DLD1 (cell line): ENCODE results near the gene CACNG1.

Experiments
- in situ Hi-C: cut with HindIII; loops from 2 replicates; pipeline ENCODE4 v1.10.0; 2017; ENCODE audit warnings: low sequenced_read_pairs

Gene CACNG1

DNA sequence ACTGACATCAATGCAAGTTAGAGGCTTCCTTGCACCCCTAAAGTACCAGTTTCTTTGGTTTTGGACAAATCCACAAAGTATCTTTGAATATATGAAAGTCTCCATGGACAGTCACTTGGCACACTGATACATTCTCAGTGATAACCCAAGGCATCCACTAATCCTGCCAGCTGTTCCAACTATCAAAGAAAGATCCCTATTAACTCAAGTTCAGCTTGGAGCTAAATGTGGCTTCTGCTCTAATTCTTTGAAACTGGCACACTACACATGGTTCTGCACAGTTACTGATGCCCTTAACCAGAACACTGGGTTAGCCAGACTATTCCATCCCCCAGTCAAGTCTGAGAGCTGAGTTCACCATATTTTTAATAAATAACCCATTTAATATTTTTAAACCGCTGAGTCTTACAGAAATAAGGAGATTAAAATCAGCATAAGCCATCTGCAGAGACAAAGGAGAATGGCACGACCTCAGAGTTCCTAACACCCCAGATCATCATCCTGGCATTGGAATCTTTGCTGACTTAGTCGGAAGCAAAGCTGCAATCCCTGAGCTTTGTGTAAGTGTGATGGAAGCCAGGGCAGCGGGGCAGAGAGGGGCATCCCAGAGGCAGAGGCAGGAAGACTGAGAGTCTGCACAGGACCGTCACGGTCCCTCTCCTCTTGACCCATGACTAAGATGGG, 6.3 kb downstream of the CACNG1 start:
- in situ Hi-C loops: no loop called here

DNA sequence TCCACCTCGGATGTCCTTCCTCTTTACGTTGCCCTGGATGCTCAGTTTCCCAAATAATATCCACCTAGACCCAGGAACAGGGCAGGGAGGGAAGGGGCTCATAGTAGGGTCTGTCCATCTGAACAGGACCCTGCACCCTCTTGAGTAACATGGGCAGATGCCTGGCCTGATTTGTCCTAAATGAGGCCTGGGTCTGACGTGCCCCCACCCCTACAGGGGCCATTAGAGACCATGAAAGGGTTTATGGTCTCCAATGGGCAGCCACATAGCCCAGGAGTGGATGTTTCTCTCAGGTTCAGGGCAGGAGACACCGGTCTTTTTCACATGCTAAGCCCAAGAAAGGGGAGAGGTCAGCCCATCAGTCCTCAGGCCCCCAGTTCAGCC, 6.8 kb downstream of the CACNG1 start:
- in situ Hi-C loops: no loop called here

DNA sequence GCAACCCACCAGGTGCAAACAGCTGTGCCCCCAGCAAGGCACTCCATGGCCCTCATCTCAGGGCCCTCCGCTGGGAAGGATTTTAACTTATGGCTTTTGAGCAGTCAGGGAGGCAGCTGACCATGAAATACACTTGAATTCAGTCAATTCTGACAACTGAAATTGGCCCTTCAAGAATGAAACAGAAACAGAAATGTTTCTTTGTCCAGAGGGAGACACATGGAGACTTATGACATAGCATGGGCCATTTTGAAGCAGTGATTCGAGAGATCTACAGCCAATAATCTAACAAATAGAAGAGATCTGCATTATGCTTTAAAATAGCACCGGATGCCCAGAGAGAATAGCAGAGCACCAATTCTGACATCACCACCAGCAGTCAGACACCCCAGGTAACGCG, 7.5 kb downstream of the CACNG1 start:
- in situ Hi-C loops: no loop called here

DNA sequence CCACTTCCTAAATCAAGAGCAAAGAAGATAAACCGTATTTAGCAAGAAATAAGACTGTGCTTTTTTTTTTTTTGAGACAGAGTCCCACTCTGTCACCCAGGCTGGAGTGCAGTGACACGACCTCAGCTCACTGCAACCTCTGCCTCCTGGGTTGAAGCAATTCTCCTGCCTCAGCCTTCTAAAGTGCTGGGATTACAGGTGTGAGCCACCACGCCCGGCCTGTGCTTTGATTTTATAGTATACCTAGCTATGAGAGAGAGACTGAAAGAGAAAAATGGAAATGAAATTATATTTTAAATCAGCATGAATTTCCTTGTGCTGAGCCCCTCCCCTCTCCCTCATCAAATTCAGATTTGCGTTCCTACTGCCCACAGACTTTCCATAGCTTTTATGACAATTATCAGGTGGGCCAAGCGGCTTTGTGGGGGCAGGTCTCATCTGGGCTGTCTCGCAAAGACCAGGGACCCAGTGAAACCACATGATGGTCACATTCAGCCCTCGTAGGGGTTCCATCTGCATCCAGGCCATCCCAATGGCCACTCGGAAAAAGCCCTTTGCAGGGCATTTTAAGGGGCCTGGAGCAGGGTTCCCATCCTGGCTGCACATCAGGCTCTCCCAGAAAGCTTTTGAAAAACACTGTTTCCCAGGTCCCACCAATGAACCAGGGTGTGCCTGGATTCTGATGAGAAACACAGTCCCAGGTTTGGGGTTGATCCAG, 8.5 kb downstream of the CACNG1 start:
- in situ Hi-C loops: no loop called here

DNA sequence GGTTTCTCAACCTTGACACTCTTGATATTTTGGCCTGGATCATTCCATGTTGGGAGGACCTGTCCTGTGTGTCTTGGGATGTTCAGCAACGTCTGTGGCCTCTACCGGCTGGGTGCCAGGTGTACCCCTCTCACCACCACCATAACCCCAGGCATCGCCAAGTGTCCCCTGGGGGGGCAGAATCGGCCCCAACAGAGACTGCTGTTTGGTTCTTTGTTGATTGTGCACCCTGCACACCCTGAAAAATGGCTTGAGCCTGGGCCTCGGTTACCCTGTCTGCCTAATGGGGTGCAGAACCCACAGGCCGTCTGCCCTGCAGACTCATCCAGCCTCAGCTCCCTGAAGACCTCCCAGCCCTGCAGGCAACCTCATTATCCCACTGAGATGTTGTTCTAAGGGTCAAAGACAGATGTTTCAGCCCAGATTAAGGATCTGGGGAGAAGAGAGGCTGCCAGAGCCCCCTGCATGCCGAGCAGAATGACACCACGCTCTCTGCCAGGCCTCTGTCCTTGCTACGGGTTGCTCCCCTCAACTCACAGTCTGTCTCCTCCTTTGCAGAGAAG, 9.2 kb downstream of the CACNG1 start:
- in situ Hi-C loops: no loop called here

DNA sequence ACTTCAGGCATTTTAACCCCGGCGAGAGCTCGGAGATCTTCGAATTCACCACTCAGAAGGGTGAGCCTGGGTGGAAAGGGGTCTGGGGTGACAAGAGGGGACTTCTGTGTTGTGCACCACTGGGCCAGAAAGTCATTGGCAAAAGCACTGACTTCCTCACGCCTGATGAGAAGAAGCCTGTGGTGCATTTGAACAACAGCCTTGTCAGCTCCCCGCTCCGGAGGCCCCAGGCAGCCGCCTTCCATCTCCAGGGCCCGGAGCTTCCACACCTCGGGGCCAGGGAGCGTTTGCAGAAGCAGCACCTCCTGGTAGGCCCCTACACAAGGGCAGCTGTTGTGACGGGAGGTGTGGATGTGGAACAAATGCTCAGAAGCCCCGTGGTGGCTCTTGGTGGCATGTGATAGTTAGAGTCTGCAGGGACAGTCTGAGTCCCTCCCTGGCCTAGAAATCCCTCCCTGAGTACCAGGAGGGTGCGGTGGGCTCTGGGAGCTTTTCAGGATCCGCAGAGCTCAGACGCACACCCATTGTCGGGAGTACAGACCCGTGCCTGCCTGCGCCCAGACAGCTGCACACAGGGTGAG, 9.7 kb downstream of the CACNG1 start:
- in situ Hi-C loops: no loop called here

DNA sequence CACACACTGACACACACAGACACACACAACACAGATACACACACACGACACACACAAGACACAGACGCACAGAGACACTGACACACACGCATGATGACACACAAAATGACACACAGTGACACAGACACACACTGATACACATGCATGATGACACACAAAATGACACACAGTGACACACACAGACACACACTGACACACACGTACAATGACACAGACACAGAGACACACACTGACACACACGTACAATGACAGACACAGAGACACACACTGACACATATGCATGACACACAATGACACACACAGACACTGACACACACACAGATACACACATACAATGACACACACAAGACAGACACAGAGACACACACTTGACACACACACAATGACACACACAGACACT, 10.3 kb downstream of the CACNG1 start:
- in situ Hi-C loops: no loop called here

DNA sequence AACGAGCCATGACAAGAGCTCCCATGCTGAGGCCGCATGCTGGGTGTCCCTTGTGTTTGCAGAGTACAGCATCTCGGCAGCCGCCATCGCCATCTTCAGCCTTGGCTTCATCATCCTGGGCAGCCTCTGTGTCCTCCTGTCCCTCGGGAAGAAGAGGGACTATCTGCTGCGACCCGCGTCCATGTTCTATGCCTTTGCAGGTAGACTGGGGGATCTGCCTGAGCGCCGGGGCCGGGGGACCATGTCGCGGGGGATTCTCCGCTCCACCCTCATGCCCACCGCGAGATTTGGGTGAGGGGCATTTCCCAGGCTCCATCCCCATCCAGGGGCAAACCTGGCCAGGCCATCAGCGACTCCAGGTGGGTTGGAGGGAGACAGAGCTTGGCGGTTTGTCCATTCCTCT, 10.7 kb downstream of the CACNG1 start:
- in situ Hi-C loops: no loop called here

DNA sequence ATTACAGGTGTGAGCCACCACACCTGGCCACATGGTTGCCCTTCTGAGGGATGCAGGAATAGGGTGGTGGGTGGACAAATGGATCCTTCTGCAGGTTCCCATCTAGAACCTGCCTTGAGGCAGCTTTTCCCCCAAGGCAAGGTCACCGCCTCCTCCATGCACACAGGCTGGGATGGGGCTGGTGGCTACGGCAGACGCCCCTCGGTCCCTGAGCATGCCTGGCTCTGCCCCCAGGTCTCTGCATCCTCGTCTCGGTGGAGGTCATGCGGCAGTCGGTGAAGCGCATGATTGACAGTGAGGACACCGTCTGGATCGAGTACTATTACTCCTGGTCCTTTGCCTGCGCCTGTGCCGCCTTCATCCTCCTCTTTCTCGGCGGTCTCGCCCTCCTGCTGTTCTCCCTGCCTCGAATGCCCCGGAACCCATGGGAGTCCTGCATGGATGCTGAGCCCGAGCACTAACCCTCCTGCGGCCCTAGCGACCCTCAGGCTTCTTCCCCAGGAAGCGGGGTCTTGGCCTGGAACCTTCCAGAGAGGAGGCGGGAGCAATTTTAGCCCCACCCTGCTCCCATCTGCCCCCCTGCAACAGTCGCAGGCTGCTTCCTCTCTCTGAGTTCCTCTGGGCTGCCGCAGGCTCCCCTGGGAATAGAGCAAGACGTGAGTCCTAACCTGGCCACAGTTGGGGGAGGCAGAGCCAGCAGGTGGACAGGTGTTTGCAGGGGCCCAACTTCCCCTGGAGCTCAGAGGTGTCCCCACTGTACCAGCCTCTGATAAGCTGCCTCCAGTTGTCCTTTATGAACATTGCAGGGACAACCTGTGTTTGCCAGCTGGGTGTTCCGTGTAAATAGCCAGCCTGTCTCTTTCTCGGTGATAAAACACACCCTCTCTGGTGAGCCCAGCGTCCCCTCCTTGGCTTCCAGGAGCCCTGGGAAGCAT, 11.7 kb downstream of the CACNG1 start:
- in situ Hi-C loops: no loop called here

DNA sequence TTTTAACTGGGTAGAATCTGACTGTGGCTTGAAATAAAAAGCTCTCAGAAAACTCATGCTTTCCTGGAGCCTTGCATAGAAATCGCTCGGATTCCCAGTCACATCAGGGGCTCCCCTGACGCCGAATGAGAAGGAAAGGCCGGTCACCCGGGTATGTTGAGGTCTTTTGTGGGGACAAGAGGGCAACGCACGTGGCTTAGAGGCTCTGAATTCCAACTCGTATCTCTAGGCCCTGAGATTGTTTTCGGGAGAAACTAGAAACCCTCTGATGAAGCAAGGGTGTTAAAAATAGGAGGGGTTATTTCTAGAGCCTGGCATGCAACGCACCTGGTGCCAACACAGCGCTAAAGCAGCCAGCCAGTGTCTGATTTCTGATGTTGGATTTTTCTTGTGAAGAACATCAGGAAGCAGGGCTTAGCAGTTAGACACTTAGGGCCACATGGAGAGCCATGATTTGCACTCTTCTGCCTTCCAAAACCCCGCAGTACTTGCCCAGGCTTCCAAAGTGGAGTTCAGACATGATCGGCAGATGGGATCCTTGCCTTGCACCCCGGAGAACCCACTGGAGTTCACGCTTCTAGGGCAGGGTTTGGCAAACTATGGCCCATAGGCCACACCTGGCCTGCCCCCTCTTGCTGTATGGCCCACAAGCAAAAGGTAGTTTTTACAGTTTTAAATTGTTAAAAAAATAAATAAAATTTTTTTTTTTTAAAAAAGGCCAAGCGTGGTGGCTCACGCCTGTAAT, 12.6 kb downstream of the CACNG1 start:
- in situ Hi-C loops: no loop called here

DNA sequence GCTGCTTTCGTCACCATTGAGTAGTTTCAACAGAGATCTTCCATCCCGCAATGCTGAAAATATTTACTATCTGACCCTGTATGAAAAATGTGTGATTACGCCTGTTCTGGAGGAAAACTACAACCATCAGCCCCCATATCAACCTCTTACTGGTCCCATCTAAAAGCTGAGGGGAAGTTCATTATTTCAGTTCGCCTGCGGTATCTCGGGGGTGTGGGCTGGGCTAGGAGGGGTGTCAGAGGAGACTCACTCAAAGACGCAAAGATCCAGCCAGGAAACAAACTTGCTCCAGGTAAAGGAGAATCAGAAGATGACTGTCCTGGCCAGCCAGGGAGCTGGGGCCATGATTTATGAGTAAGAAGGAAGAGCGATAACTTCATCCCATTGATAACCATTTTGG, 13.7 kb downstream of the CACNG1 start:
- in situ Hi-C loops: no loop called here

DNA sequence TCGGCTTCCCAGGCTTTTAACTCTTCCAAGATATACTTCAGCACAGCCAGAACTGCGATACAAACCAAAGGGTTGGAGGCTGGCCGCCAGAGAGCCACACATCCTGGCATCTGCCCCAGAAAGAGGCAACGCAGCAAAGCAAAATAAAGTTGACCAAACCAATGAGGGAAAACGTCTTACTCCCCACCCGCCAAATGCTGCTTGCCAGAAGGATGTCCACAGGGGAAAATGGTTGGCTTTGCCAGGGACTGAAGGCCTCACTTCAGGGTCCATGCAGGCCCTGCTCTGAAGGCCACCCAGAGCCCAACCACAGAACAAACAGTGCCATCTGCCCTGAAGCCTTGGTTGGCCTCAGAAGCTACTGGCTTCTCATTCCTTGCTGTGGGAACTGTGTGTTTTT, 15.0 kb downstream of the CACNG1 start:
- in situ Hi-C loops: no loop called here

DNA sequence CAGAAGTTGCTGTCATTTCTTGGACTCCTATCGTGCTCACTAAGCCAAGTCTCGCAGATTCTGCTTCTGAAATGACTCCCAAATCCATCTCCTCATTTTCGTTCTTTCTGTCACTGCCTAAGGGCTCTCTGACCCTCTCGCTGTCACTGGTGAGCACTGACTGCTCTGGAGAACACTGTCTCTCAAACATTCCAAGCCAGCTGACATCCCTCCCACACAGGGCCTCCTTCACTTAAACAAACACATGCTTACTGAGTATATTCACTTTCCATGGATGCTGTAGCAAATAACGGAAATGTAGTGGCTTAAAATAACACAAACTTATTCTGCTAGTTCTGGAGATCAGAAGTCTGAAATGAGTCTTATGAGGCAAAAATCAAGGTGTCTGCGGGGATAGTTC, 18.8 kb downstream of the CACNG1 start:
- in situ Hi-C loops: no loop called here

DNA sequence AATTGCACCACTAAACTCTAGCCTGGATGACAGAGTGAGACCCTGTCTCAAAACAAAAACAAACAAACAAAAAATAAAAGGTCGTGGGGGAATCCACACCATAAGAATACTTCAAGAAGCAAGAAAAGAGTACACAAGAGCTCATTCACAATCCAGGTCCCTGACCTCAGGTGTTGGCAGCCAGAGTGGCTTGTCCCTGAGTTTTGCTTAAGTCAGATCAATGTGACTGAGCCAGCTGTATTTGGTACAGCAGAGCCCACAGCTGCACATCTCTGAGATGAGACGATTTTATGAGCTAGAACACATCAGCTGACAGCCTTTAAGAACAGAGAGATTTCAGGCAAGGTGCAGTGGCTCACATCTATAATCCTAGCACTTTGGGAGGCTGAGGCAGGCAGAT, 22.4 kb downstream of the CACNG1 start:
- in situ Hi-C loops: no loop called here

DNA sequence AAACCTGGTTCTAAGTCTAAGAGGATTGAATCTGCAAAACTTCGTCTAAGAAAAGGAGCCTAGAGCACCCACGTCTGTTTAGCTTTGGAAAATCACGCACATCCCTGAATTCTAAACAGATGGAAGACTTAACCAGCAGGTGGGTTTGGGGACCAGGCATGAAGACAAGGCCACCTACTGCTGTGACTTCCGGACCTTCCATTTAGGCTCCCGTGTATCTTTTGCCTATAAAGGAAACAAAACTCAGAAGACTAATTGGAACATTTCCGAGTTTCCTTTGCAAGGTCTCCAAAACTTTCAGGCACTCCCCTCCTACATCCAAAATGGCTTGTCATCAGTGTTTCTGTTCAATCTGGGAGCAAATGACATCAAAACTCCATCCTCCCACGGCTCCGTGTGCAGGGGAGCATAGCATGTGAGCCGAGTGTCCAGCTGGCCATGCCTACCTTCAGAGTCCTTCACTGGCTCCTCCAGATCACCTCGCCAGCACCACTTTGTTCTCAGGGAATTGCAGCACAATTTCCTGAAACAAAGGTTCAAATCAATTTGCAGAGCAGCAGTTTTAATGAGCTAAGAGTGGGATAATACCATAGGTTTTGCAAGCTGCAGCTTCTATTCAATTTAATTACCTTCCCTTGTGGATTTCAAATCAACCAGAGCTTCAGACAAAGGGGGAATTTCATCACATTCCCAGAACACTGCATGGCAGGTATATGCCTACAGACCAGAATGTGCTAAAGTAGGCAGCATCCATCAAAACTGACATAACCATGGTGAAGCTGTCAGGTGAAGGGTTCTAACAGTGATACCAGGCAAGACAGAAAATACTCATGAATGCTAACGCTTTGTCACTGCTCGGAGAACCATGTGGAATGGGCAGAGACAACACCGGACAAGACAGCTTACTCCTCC, 23.5 kb downstream of the CACNG1 start:
- in situ Hi-C loops: no loop called here

DNA sequence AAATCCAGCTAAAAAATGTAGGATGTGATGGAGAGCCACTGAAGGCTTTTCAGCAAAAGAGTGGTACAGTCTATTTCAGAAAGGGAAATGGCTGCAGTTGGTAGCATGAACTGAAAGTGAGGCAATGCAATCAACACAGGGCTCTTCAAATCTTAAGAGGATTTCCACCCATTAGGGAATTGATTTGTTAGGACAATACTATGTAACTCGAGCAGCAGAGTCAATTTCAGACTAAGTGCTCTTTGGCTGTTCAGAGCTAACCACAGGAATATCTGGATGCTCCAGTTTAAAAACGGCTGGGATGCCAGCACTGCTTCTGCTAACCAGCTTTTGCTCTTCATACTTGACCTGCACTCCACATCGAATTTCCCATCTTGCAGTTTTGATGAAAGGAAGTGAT, 24.6 kb downstream of the CACNG1 start:
- in situ Hi-C loops: no loop called here

DNA sequence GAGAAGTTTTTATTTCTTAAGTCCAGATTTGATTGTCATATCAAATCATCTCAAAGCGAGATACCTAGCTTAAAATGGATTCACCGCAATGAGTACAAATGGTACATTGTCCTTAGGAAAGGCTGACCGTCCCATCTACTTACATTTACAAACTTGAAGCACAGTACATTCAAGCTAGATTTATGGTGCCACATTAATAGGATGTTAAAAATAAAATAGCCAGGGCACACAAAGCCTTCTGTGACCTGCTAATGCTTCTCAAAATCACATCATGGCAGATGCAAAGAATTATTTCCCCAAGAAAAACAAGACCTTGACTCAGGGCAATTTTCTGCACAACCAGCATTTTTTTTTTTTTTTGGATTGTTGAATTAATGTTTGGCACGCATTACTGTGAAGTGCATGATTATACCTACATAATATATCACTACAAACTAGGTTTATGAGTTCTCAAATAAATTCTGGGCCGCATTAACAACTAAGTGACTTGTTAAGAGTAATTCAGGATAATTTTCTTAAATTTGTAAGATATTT, 25.3 kb downstream of the CACNG1 start:
- in situ Hi-C loops: no loop called here

DNA sequence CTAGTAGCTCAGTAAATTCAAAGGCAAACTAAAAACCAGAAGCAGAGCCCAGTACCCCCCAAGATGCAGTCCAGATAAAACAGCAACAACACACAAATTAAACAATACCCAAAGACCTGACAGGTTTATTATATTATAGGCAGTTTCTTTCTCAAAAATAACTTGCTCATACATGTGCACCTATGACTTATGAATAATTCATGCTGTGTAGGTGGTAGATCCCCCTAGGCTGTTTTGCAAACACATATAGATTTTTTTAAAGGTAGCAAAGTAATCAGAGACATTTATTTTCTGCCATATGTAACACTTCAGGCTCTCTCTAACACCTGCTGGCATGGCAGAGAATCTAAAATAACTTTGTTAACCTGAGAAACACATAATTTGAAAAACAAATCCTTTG, 27.2 kb downstream of the CACNG1 start:
- in situ Hi-C loops: no loop called here

DNA sequence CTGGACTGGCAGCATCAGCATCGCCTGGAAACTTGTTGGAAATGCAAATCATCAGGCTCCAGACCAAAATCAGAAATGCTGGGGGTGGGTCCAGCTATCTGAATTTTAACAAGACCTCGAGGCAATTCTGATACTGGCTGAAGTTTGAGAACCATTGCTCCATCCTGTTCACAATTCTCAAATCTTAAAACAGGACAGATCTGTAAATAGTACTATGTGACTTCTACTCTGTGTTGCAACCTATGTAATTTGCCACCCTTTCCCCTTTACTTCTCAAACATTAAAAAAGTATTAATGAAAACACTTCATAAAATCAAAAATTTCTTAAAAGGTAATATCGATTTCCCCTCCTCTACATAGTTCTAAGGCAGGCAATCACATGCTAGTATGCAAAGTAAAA, 28.5 kb downstream of the CACNG1 start:
- in situ Hi-C loops: no loop called here
